T-helper 22 cell (primary cell): Measurements from ENCODE around the gene TRMT13.

ENCODE experiments used
- DNase-seq: peaks from one replicate; pipeline ENCODE4 v3.0.0-alpha.2; 2020; ENCODE audit warnings: low read depth

Gene TRMT13, protein sequence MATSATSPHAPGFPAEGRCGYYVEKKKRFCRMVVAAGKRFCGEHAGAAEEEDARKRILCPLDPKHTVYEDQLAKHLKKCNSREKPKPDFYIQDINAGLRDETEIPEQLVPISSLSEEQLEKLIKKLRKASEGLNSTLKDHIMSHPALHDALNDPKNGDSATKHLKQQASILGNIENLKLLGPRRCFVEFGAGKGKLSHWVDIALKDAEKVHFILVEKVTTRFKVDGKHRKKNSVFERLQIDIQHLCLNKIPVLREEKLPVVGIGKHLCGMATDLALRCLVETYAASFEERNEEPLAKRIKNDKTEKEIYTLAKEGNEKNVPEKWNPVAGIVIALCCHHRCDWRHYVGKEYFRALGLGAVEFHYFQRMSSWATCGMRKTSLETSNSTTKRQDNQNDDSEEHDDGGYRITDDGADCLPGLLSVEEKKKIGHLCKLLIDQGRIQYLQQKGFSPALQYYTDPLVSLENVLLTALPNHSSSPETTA

DNA sequence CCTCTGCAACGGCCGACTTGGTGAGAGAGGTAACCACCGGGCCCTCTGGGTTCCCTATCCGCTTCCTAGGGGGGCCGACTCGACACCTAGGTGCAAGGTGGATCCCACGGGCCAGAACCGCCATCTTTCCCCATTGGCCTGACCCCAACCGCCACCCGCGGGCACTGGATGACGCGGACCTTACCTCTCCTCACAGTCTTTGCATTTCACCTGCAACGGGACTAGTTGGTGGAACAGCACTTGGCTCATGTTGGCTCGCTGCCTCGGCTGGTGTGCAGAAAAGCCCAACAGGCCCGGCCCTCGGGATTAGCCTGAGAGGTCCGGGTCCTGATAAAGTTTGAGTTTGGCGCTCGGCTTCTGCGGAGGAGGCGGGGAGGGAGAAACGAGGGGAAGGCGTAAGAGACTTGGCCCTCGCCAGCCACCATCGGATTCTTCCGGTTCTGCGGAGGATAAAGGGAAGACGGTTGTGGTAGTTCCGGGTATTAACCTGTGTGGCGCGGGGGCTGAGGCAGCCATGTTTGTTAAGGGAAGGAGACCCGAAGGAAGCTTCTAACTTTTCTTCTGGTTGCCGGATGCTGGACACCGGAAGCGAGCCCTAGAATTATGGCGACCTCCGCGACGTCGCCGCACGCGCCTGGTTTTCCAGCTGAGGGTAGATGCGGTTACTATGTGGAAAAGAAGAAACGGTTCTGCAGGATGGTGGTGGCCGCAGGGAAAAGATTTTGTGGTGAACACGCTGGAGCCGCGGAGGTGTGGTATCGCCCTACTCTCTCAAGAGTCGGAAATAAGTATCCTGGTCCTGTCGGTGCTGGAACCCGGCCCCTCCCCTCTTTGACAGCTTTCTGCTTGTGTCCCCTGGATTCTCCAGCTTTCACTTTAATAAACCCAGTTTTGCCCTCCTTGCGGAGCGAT lies at the start of gene TRMT13, which contains the start of gene SASS6:
Gene TRMT13 (plus strand): TSS at position 598 of the 912 bp plus-strand sequence. CDS start 6 bp downstream, at position 604.
Gene SASS6 (minus strand): TSS at position 365 of the 912 bp plus-strand sequence. CDS start 116 bp downstream, at position 249.
- DNase-seq, result peak; percentile 94

DNA sequence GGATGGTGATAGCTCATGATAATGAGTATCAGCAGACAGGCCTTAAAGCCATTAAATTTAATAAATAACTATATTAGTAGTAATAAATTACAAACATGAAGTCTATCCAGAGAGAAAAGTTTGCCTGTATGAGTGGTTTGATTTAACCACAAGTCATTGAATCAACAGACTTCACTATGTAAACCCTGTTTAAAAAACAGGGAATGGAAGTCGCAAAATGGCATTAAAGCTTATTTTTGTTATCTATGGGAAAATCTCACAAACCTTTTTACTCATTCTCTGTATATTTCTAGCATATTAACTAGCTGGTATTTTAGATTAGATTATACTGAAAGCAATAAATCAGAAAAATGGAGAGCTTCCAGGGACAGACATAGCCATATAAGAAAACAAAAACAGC lies 45.6 kb upstream of the TRMT13 start:
- DNase-seq, result no peak

DNA sequence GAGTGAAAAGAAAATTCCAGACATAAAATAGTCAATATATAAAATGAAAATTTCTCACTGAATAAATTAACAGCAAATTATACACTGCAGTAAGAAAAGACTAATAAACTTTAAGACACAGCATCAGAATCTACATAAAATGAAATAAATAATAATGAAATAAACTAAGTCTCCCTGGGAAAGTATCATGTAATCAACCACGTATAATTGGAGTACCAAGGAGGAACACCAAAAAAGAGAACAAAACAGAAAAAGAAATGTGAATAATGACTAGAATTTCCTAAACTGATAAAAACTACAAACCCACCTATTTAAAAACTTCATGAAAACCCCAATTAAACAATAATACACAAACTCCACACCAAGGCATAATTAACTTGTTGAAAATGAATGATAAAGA lies 43.9 kb upstream of the TRMT13 start:
- no peak for DNase-seq

DNA sequence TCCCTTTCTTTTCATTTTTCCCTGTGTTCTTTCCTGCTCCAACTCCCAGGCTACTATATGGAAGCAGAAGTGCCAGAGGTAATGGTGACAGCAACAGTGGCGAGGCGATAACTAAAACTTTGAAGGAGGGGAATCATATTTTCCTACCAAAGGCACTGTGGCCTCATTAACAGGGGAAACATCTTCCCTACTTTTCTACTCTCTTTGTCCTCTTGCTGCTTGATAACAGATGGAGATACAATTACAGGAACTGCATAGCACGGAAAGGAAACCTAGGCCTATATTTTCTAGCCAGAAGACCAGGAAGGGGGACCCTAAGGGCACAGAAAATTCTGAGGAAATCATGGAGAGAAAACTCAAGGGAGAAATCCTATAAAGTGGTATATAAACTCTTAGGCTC lies 42.5 kb upstream of the TRMT13 start:
- no peak for DNase-seq

DNA sequence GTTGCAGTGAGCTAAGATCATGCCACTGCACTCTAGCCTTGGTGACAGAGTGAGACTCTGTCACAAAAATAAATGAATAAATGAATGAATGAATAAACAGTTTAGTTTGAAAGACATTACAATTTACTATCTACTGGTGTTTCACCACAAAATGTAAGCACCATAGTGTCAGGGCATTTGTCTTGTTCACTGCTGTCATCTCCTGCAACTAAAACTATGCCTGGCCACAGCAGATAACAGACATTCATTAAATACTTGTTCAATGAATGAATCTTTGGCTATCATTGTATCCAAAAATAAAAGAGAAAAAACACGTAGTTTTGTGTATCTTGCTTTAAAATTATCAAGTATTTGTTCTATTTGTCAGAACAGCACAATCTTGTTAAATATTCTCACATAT lies 32.8 kb upstream of the TRMT13 start:
- no peak for DNase-seq

DNA sequence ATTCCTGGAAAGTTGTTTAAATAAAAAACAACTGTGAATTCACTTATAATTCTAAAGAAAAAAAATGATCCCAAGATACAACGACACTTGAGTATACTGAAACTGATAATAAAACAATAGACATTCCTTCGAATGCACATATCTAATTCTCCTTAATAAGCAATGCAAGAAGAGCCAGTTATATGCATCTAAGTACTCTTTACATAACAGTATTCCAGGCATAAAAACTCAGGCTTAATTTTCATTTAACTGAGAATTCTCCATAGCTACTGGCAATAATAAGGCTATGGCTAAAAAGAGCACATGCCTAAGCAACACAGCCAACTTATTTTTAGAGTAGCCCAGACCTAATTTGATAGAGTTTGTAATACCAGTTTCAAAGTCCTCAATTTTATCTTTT lies 31.4 kb upstream of the TRMT13 start:
- DNase-seq, result no peak

DNA sequence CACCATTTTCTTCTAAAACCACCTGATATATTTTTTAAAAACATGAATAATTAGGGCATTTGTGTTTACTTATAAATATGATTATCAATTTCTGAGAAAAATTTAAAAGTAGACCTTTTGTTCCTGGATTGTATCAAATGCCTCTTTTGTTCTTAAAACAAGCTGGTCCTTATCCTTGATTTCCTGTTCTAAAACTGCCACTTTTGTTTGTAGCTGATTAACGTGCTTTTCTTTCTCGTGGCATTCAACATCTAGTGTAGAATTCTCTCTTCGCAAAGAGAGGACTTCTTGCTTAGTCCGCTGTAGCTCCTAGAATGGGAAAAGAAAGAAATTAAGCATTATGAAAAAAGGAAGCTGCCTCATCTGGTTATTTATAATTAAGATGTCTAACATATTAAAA lies 25.3 kb upstream of the TRMT13 start:
- DNase-seq, result no peak

DNA sequence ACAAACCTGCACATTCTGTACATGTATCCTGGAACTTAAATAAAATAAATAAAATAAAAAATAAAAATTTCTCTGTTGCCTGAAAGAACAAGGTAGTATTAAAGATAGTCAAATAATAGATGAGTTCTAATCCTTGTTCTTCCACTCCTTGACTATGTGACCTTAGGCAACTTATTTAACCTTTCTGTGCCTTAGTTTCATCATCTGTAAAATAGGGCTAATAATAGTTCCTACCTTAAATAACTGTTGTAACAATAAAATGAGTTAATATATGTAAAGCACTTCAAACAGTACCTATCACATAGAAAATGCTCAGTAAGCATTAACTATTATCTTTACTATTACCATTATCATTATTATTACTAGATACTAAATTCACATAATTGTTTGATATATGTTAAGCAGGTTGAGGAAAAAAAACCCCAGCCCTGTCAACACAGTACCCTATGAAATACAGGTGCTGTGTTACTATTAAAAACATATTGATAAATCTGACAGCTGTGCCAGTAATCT lies 23.4 kb upstream of the TRMT13 start:
- no peak for DNase-seq

DNA sequence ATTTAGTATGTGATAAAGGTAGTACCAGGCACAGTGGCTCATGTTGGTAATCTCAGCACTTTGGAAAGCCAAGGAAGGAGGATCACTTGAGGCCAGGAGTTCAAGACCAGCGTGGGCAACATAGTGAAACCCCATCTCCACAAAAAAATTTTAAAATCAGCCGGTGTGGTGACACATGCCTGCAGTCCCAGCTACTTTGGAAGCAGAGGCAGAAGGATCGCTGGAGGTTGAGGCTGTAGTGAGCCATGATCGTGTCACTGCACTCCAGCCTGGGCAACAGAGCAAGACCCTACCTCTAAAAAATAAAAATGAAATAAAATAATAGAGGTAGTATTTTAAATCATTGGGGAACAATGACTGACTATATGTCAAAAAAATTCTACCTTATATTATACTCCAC lies 17.4 kb upstream of the TRMT13 start:
- no peak for DNase-seq

DNA sequence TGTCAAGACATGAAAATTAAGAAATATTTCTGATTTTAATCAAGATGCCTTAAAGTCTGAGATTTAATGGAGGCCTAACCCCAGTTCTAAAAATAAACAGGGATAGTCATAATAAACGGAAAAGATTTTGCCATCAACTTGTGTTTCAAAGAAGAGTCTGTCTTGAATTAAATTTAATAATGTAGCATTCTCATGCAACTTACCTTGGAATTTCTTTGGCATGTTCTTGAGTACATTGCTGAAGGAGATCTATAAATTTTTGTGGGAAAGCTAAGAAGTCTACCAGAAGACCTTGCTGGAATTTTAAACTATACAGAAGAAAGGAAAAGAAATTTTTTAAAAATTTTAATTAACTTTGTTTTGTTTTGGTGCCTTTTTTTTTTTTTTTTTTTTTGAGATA lies 10.8 kb upstream of the TRMT13 start:
- DNase-seq, result no peak

DNA sequence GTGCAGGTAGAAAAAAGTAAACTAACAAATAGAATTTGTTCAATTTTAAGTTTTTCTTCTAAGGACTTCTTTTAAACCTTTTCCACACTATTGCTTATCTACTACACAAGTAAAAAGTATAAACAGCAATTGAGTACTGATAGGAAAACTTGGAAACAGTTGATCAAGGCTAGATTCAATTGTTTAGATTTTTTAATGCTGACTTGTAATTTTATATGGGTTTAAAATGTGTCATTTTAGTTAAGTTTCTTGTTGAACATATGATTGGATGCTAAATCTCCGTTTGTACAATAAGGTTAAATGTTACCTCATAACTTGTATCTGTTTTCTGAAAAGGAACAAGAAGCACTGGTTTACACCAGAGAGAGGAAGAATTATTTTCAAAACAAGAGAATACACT lies 5.7 kb upstream of the TRMT13 start:
- no peak for DNase-seq

DNA sequence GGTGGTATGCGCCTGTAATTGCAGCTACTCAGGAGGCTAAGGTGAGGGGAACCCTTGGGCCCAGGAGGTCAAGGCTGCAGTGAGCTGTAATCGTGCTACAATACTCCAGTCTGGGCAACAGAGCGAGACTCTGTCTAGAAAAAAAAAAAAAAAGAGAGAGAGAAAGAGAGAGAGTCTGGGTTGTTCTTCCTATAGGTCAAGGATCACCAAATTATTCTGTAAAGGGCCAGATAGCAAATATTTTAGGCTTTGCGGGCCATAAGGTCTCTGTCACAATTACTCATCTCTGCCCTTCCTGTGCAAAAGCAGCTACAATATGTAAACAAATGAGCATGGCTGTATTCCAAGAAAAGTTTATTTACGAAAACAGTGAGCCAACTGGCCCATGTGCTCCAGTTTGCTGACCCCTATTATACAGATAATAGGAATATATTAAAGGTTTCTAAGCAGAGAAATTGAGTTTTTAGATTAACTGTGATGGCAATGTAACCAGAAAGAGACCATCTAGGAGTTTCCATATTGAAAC lies 2.3 kb upstream of the TRMT13 start:
- DNase-seq, result no peak

DNA sequence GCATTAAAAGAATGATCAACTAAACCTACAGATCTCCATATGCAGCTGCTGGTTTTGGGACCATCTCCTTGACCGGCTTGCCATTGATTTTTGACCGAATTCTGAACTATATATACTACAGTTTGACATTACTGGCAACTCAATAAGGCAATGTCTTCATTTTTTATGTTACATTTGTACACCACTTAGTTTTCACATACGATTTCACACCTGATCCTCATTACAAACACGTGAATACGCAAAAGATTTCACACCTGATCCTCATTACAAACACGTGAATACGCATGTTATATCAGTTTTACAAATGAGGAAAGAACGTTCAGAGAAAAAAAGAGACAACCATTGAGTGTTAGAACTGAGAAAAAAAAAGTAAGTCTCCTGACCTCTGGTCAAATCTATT lies 1.3 kb upstream of the TRMT13 start:
- DNase-seq, result no peak

DNA sequence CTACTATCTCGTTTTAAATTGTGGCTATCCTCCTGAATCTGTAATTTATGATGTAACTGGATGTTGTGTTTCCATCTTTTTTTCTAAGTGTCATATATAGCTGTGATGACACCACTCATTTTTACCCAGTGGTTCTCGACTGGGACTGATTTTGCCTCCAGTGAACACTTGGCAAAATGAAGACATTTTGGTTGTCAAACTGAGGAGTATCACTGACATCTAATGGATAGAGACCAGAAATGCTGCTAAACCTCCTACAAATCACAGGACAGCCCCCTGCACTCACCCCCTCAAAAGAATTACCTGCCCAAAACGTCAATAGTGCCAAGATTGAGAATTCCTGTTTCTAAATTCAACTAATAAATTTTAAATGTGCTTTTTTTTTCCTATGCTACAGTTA lies 1.9 kb downstream of the TRMT13 start:
- DNase-seq, result no peak

DNA sequence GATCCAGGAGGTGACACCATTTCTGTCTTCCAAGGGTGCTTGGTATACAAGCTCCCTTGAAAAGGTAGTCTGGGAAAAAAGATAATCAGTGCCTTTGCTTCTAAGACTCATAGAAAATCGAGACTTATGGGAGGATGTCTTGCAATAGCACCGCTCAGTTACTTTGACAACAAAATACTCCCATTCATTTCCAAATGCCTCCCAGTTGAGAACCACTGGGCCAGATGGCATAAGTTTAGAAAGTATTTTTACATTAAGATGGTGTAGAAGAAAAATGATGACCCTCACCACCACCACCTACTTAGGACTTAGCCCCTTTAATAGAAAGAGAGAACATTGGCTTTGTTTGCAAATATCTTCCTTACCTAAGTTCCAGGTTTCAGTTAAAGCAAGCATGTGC lies 4.6 kb downstream of the TRMT13 start:
- no peak for DNase-seq

DNA sequence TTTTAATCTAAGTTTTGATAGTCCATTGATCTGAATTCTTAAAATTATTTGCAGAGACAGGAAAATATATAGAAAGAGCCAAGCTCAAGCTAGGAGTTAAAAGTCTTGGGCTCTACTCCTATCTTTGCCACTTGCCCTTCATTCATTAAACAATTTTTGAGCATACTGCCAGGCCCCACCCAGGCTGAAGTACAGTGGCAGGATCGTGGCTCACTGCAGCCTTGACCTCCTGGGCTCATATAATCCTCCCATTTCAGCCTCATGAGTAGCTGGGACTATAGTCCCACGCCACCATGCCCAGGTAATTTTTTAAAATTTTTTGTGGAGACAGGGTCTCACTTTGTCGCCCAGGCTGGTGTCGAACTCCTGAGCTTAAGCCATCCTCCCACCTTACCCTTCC lies 8.2 kb downstream of the TRMT13 start:
- DNase-seq, result no peak

DNA sequence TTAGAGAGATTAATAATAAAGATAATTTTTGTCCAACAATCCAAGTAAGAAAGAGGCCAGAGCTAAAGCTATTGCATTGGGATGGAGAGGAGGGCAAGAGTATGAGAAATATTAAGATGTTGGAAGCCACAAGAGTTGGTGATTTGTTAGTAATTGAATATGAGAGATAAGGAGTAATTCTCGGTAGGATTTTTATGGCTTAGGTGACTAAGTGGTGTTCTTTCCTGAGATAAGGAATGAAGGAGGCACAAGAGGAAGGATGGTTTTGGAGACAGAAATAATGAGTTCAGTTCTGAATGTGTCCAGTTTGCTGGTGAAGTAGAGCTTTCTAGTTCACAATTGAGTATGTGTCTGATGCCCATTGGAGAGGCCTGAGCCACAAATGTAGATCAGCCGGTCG lies 9.4 kb downstream of the TRMT13 start:
- DNase-seq, result no peak

DNA sequence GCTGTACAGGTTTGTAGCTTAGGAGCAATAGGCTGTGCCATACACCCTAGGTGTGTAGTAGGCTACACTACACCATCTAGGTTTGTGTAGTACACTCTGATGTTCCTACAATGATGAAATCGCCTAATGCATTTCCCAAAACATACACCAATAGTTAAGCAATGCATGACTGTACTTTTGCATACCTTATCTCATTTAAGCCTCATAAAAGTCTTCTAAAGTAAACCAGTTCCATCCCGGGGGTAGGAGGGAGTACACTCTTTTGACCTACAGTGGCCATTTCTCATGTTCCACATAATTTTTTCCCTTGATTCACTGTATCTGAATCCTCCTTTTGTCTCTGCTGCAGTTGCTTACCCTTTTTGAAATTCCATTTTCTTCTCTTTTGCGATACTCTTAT lies 12.2 kb downstream of the TRMT13 start:
- no peak for DNase-seq

DNA sequence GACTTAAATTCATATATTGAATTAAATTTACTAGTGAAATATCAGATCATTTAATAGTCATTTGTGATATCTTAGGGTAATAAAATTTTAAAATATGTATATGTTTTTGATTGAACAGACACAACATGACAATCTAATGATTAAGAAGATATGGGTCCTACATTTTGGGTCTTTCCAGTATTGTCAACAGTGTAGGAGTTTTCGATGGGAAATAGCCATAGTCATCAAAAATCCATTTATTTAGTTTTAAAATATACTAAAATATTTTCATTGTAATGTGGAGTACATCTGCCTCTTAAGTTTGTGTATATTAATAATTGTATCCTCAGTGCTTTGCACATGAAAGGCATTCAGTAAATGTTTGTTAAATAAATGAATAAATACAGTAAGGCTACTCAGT lies 14.0 kb downstream of the TRMT13 start:
- no peak for DNase-seq

DNA sequence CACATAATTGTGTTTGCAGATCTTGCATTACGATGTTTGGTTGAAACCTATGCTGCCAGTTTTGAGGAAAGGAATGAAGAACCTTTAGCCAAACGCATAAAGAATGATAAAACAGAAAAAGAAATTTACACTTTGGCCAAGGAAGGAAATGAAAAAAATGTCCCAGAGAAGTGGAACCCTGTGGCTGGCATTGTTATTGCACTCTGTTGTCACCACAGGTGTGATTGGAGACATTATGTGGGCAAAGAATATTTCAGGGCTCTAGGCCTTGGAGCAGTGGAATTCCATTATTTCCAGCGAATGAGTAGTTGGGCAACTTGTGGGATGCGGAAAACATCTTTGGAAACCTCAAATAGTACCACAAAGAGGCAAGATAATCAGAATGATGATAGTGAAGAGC lies 14.9 kb downstream of the TRMT13 start:
- DNase-seq, result no peak

DNA sequence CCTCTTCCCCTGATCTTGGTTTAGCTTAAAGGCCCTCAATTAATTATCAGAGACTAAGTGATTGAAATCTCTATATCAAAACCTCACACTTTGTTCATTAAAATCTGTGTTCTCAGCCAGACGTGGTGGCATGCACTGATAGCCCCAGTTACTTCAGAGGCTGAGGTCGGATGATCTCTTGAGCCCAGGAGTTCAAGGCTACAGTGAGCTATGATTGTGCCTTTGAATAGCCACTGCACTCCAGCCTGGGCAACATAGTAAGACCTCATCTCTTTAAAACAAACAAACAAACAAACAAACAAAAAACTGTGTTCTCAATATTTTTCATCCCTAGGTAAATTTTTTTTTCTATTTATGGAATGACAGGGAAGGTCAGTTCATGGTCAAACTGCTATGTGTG lies 18.7 kb downstream of the TRMT13 start:
- no peak for DNase-seq

DNA sequence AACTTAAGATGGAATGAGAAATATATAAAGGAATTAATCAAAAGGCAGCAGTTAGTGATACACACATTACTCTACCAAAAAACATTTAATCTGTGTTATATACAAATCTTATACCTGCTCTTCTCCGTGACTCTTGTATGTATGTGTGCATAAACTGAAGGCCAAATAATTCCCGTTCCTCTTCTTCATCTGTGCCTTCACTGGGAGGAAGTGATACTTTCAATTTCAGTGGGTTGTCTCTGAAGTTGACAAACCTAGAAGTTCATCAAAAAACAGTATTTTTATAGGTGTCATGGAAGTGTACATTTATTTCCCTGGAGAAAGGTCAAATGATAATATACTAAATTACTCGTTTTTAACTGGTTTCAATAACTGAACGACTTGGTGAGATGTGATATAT lies 19.3 kb downstream of the TRMT13 start:
- DNase-seq, result no peak

DNA sequence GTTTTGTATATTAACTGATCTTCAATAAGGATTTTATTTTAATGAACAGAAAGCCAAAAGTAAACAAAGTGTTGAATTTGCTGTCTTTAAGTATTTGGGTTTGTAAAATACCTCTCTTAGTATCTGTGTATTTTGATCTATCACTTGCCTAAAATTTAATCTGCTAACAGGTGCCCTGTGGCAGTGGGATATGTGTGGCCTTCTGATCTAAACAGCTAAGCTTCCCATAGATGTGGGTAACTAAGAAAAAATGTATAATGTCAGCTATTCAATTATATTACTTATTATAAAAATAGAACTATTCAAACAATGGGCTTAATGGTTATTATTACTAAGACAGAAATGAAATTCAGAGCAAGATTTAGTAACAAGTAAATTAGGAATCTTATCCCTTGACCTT lies 29.9 kb downstream of the TRMT13 start:
- no peak for DNase-seq
